Hair follicular keratinocyte (primary cell): Measurements from ENCODE around the gene UBIAD1. TPM values are rescaled to one million over a fixed set of nuclear protein-coding genes. Genes with fewer than 3 reads are reported as not detected.

Source experiments
- total RNA-seq: library from RNA; depleted of rRNA; stranded (reverse); fragments of >200 nt; gene quantifications from 2 replicates; pipeline ENCODE4 v1.2.3, GENCODE V29; 2015

The UBIAD1 gene
- total RNA-seq, result 9.6 and 12.0 TPM in 2 replicates

GRCh38 chr1:11272832-11273594 lies at the start of gene UBIAD1:
UBIAD1 (plus strand) TSS chr1:11273198; CDS start chr1:11273532, 334 bp downstream.

DNA sequence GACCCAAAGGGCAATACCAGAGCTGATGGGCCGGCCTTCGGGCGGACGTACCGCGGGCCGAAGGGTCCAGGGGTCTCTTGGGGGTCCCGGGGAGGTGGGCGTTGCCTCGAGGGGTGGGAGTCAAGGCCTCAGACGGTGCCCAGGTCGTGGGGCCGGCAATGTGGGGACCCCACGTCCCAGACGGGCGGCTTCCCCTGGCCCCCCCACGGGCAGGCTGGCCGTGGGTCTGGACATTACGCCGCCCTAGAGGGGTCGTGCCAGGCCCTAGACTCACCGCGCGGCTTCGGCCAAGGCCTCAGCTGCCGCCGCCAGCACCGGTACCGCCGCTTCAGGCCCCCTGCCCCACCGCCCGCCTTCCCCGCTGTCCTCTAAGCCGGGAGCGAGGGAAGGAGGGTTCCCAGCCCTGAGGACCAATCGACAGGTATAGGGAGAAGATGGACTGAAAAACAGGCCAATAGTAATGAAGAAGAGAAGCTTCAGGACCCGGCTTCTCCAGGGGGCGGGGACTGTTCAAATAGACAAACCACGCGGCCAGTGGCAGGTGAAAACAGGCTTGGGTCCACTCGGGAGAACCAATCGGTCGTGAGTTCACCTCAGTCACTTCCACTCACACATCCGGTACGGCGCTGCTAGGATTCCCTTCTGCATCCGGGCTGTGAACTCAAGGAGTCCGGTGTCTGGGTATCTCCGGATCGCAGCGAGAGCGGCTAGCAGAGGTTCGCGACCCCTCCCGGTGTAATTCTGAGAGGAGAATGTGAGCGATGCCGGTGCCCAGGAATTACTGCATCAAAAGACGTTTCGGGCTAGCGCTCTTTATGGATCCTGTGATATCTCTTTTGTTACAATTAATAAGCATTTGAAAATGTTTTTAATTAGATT lies 10.6 kb upstream of the UBIAD1 start, which contains the start of gene MTOR:
TSS of gene MTOR (minus strand) at position 381 of the 879 bp plus-strand sequence. CDS start 3,142 bp downstream, outside the sequence.

Other genes starting within 250 kb of the UBIAD1 start
- not detected in 2 replicates for gene MASP2, start 226.0 kb upstream of the UBIAD1 start, total RNA-seq
- gene SRM, start 213.2 kb upstream of the UBIAD1 start, total RNA-seq, result 55.1 and 86.0 TPM in 2 replicates
- 46.2 and 70.4 TPM in 2 replicates for gene EXOSC10, start 173.3 kb upstream of the UBIAD1 start, total RNA-seq
- 0.08 TPM in 1 of 2 replicates, not detected in the other for gene ANGPTL7, start 83.8 kb upstream of the UBIAD1 start, total RNA-seq
- gene MTOR, start 10.6 kb upstream of the UBIAD1 start, total RNA-seq, result 31.1 and 33.6 TPM in 2 replicates
- gene DISP3, start 206.0 kb downstream of the UBIAD1 start, total RNA-seq, result not detected in 2 replicates